HEK293 (cell line): ENCODE data around the gene ZNF687.

Experiments
- BCL11A ChIP-seq: fragments of 450-650 bp; formaldehyde crosslinking; IDR thresholded peaks from 2 replicates; pipeline ENCODE4 v1.5.1; 2016; ENCODE audit warnings: low read depth, missing biosample characterization, missing genetic modification characterization
- EGR2 ChIP-seq: fragments of 450-650 bp; formaldehyde crosslinking; IDR thresholded peaks from 2 replicates; pipeline ENCODE4 v1.5.1; 2016; ENCODE audit warnings: low read depth, missing biosample characterization, missing genetic modification characterization
- HOXD13 ChIP-seq: sonication (generic); formaldehyde crosslinking; IDR thresholded peaks from 2 replicates; pipeline ENCODE4 v1.8.0; 2022; ENCODE audit warnings: missing genetic modification reagents, borderline replicate concordance
- YY2 ChIP-seq: fragments of 450-650 bp; formaldehyde crosslinking; IDR thresholded peaks from 2 replicates; pipeline ENCODE4 v1.5.1; 2016; ENCODE audit warnings: missing biosample characterization, missing genetic modification characterization
- ZBTB10 ChIP-seq: fragments of 450-650 bp; formaldehyde crosslinking; IDR thresholded peaks from 2 replicates; pipeline ENCODE4 v1.5.1; 2016; ENCODE audit warnings: missing biosample characterization, missing genetic modification characterization
- ZBTB17 ChIP-seq: fragments of 450-650 bp; formaldehyde crosslinking; IDR thresholded peaks from 2 replicates; pipeline ENCODE4 v1.5.1; 2016; ENCODE audit warnings: missing biosample characterization, missing genetic modification characterization
- ZFP41 ChIP-seq: fragments of 450-650 bp; formaldehyde crosslinking; IDR thresholded peaks from 2 replicates; pipeline ENCODE4 v1.5.1; 2016; ENCODE audit warnings: missing biosample characterization, missing genetic modification characterization, borderline replicate concordance
- ZNF16 ChIP-seq: fragments of 450-650 bp; formaldehyde crosslinking; IDR thresholded peaks from 2 replicates; pipeline ENCODE4 v1.5.1; 2016; ENCODE audit warnings: low read depth, missing biosample characterization, missing genetic modification characterization
- ZNF292 ChIP-seq: fragments of 450-650 bp; formaldehyde crosslinking; IDR thresholded peaks from 2 replicates; pipeline ENCODE4 v1.5.1; 2016; ENCODE audit warnings: low read depth, missing biosample characterization, missing genetic modification characterization, borderline replicate concordance
- ZNF354C ChIP-seq: fragments of 450-650 bp; formaldehyde crosslinking; IDR thresholded peaks from 2 replicates; pipeline ENCODE4 v1.5.1; 2016; ENCODE audit warnings: missing biosample characterization, missing genetic modification characterization, low read depth, borderline replicate concordance
- ZNF473 ChIP-seq: fragments of 450-650 bp; formaldehyde crosslinking; IDR thresholded peaks from 2 replicates; pipeline ENCODE4 v1.5.1; 2017; ENCODE audit warnings: missing biosample characterization, missing genetic modification characterization
- ZNF510 ChIP-seq: fragments of 450-650 bp; formaldehyde crosslinking; IDR thresholded peaks from 2 replicates; pipeline ENCODE4 v1.5.1; 2018; ENCODE audit warnings: mild to moderate bottlenecking, missing genetic modification characterization, missing biosample characterization; ENCODE audit not compliant: insufficient replicate concordance
- ZNF530 ChIP-seq: fragments of 450-650 bp; formaldehyde crosslinking; IDR thresholded peaks from 2 replicates; pipeline ENCODE4 v1.5.1; 2016; ENCODE audit warnings: low read depth, missing biosample characterization, missing genetic modification characterization
- ZNF626 ChIP-seq: fragments of 450-650 bp; sonication (Bioruptor Pico); formaldehyde crosslinking; IDR thresholded peaks from 2 replicates; pipeline ENCODE4 v1.5.1; 2018; ENCODE audit warnings: missing biosample characterization, missing genetic modification characterization, inconsistent platforms
- ZNF660 ChIP-seq: fragments of 450-650 bp; IDR thresholded peaks from 2 replicates; pipeline ENCODE4 v1.5.1; 2018; ENCODE audit warnings: missing biosample characterization, mild to moderate bottlenecking, missing genetic modification characterization
- ZNF843 ChIP-seq: fragments of 450-650 bp; formaldehyde crosslinking; IDR thresholded peaks from 2 replicates; pipeline ENCODE4 v1.5.1; 2016; ENCODE audit warnings: missing biosample characterization, missing genetic modification characterization
- TF ChIP-seq, protein P1 (sequence below): fragments of 450-650 bp; formaldehyde crosslinking; IDR thresholded peaks from 2 replicates; pipeline ENCODE4 v1.5.1; 2017; ENCODE audit warnings: missing biosample characterization, missing genetic modification characterization
- TF ChIP-seq, protein P2 (sequence below): fragments of 450-650 bp; formaldehyde crosslinking; IDR thresholded peaks from 2 replicates; pipeline ENCODE4 v1.5.1; 2016; ENCODE audit warnings: missing biosample characterization, missing genetic modification characterization
- TF ChIP-seq, protein P3 (sequence below): fragments of 450-650 bp; formaldehyde crosslinking; IDR thresholded peaks from 2 replicates; pipeline ENCODE4 v1.5.1; 2017; ENCODE audit warnings: missing biosample characterization, missing genetic modification characterization
- TF ChIP-seq, protein P4 (sequence below): fragments of 450-650 bp; formaldehyde crosslinking; IDR thresholded peaks from 2 replicates; pipeline ENCODE4 v1.5.1; 2016; ENCODE audit warnings: missing biosample characterization, missing genetic modification characterization
- TF ChIP-seq, protein P5 (sequence below): fragments of 450-650 bp; formaldehyde crosslinking; IDR thresholded peaks from 2 replicates; pipeline ENCODE4 v1.5.1; 2016; ENCODE audit warnings: missing biosample characterization, missing genetic modification characterization

ZNF687 gene

DNA sequence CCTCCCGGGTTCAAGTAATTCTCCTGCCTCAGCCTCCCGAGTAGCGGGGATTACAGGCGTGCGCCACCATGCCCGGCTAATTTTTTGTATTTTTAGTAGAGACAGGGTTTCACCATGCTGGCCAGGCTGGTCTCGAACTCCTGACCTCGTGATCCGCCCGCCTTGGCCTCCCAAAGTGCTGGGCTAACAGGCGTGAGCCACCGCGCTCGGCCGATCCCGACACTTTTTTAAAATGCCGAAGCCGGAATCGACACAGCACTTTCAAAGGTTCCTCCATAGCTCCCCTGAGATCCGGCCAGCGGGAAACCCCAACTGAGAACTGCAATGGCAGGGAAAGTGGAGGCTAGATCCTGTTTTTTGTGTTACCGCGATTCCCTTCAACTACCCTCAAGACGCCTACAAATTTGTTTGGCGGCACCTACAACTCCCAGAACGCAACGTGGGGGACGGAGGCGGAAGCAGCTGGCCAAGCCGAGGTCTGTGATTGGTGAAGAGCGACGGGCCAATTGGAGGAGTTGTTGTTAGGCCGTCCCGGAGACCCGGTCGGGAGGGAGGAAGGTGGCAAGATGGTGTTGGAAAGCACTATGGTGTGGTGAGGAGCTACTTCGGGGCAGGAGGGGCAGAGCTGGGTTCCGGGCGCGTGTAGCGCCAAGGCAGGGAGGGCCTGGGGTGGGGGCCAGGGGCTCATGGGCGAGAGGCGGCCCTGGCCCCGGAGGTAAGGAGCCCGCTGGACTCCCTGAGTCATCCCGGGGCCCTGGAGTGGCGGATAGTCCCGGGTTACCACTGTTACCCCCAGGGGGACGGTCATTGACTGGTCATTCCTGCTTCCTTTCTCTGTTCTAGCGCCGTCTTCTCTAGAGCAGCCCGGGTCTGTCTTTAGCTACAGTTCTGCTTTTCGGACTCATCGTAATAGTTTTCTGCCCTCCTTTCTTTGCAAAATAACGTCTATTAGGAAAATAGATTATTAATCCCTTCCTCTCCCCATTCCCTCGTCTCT lies 27.6 kb upstream of the ZNF687 start, which contains the start of gene PSMD4 (continued):
- TF ChIP-seq, protein P1, sequence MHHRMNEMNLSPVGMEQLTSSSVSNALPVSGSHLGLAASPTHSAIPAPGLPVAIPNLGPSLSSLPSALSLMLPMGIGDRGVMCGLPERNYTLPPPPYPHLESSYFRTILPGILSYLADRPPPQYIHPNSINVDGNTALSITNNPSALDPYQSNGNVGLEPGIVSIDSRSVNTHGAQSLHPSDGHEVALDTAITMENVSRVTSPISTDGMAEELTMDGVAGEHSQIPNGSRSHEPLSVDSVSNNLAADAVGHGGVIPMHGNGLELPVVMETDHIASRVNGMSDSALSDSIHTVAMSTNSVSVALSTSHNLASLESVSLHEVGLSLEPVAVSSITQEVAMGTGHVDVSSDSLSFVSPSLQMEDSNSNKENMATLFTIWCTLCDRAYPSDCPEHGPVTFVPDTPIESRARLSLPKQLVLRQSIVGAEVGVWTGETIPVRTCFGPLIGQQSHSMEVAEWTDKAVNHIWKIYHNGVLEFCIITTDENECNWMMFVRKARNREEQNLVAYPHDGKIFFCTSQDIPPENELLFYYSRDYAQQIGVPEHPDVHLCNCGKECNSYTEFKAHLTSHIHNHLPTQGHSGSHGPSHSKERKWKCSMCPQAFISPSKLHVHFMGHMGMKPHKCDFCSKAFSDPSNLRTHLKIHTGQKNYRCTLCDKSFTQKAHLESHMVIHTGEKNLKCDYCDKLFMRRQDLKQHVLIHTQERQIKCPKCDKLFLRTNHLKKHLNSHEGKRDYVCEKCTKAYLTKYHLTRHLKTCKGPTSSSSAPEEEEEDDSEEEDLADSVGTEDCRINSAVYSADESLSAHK (tag by site-specific recombination): no peak
- TF ChIP-seq, protein P2, sequence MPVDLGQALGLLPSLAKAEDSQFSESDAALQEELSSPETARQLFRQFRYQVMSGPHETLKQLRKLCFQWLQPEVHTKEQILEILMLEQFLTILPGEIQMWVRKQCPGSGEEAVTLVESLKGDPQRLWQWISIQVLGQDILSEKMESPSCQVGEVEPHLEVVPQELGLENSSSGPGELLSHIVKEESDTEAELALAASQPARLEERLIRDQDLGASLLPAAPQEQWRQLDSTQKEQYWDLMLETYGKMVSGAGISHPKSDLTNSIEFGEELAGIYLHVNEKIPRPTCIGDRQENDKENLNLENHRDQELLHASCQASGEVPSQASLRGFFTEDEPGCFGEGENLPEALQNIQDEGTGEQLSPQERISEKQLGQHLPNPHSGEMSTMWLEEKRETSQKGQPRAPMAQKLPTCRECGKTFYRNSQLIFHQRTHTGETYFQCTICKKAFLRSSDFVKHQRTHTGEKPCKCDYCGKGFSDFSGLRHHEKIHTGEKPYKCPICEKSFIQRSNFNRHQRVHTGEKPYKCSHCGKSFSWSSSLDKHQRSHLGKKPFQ: no peak
- no peak for TF ChIP-seq ZNF530 (tag by site-specific recombination)
- TF ChIP-seq ZNF510: no peak
- TF ChIP-seq ZNF354C (tag by site-specific recombination): no peak
- TF ChIP-seq, protein P3, sequence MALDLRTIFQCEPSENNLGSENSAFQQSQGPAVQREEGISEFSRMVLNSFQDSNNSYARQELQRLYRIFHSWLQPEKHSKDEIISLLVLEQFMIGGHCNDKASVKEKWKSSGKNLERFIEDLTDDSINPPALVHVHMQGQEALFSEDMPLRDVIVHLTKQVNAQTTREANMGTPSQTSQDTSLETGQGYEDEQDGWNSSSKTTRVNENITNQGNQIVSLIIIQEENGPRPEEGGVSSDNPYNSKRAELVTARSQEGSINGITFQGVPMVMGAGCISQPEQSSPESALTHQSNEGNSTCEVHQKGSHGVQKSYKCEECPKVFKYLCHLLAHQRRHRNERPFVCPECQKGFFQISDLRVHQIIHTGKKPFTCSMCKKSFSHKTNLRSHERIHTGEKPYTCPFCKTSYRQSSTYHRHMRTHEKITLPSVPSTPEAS (tag by site-specific recombination): no peak
- TF ChIP-seq EGR2 (tag by site-specific recombination): peak; percentile 91
- no peak for TF ChIP-seq ZNF16 (tag by site-specific recombination)
- peak; percentile 56; the same call in 1 of the 2 replicates for TF ChIP-seq ZBTB10 (tag by site-specific recombination)
- TF ChIP-seq, protein P4, sequence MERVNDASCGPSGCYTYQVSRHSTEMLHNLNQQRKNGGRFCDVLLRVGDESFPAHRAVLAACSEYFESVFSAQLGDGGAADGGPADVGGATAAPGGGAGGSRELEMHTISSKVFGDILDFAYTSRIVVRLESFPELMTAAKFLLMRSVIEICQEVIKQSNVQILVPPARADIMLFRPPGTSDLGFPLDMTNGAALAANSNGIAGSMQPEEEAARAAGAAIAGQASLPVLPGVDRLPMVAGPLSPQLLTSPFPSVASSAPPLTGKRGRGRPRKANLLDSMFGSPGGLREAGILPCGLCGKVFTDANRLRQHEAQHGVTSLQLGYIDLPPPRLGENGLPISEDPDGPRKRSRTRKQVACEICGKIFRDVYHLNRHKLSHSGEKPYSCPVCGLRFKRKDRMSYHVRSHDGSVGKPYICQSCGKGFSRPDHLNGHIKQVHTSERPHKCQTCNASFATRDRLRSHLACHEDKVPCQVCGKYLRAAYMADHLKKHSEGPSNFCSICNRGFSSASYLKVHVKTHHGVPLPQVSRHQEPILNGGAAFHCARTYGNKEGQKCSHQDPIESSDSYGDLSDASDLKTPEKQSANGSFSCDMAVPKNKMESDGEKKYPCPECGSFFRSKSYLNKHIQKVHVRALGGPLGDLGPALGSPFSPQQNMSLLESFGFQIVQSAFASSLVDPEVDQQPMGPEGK (tag by site-specific recombination): peak; percentile 80
- TF ChIP-seq ZNF473 (tag by site-specific recombination): no peak
- peak; percentile 62; the same call in 1 of the 2 replicates for TF ChIP-seq ZNF660
- 0 out of 2 replicates have a peak, but pooled peaks have one; percentile 20 for TF ChIP-seq ZNF843
- TF ChIP-seq ZBTB17: peak; percentile 54
- TF ChIP-seq HOXD13 (CRISPR knock-in tag): no peak
- TF ChIP-seq BCL11A (tag by site-specific recombination): no peak
- TF ChIP-seq ZNF626 (tag by site-specific recombination): no peak
- no peak for TF ChIP-seq ZNF292 (tag by site-specific recombination)
- TF ChIP-seq, protein P5, sequence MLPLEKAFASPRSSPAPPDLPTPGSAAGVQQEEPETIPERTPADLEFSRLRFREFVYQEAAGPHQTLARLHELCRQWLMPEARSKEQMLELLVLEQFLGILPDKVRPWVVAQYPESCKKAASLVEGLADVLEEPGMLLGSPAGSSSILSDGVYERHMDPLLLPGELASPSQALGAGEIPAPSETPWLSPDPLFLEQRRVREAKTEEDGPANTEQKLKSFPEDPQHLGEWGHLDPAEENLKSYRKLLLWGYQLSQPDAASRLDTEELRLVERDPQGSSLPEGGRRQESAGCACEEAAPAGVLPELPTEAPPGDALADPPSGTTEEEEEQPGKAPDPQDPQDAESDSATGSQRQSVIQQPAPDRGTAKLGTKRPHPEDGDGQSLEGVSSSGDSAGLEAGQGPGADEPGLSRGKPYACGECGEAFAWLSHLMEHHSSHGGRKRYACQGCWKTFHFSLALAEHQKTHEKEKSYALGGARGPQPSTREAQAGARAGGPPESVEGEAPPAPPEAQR (tag by site-specific recombination): no peak
- no peak for TF ChIP-seq ZFP41 (tag by site-specific recombination)
- TF ChIP-seq YY2 (tag by site-specific recombination): peak; percentile 70
